ENCODE measurements around the gene KLHDC4. TPM values are rescaled to one million over a fixed set of nuclear protein-coding genes. Genes with fewer than 3 reads are reported as not detected.

Gene KLHDC4
- total and polyA plus RNA-seq, 10 of the 15 experiments (the other 5 are each of a cell fraction or from before 2014, with no cell fraction given) = 0.80 to 62.1 (median 32.8) TPM

DNA sequence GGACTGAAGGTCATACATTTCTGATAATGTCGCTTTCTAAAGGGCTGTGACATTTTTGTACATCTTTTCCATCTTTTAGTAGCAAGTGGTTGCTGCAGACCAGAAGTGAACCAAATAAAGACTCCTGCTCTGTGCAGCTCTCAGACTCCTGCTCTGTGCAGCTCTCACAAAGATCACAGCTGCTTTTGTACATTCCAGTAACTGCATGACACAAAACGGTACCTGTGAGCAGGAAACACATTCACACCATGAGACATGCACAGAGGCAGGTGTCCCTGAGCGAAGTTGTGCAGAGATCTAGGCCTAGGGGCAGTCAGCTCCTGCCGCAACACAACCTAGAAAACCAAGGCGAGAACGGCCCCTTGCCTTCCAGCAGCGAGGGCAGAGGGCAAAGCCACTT lies 67.5 kb downstream of the KLHDC4 start:
- H3K79me2 ChIP-seq (ENCODE audit: control insufficient read depth, insufficient read depth, low read length) = no peaks in the 10 kb centered on the region
- H3K9me3 ChIP-seq (replicated peaks; ENCODE audit: control insufficient read depth, insufficient read depth, low read length) = no peaks in the 10 kb centered on the region
- POLR2A ChIA-PET = no interaction called here
- intact Hi-C loops (cut with micrococcal nuclease; ENCODE audit: unreplicated experiment) = no loop called here
- in situ Hi-C loops (cut with MboI) = no loop called here
- H3K4me3 ChIP-seq = no peak overlapping the region
- CTCF ChIA-PET = no interaction called here
- no peak overlapping the region for H2AFZ ChIP-seq (ENCODE audit: control insufficient read depth, low read depth, low read length)
- SMC1A ChIA-PET (ENCODE audit: uncharacterized antibody, unreplicated experiment) = no interaction called here
- H3K4me2 ChIP-seq (ENCODE audit: control insufficient read depth, insufficient read depth) = peak overlapping the region; percentile 51
- H3K4me1 ChIP-seq (ENCODE audit: control insufficient read depth, insufficient read depth, low read length) = peaks cover 41% of the 10 kb centered on the region
- peak; percentile 52 for ATAC-seq
- peak; percentile 51 for DNase-seq (ENCODE audit: low read depth, low spot score)
- FAIRE-seq = peak; percentile 81
- WGBS (ENCODE audit: insufficient coverage, insufficient replicate concordance, low lambda C conversion rate, missing lambda C conversion rate) = 0% methylated on average over 7 of the region's 7 CpGs
- H3K27me3 ChIP-seq (replicated peaks in 1 of 2; ENCODE audit: control insufficient read depth in 2 of 2, insufficient read depth in 2 of 2, low read length in 1 of 2) = no peaks in the 10 kb centered on the region
- H3K9ac ChIP-seq (ENCODE audit: control insufficient read depth, insufficient read depth, low read length) = no peak overlapping the region
- peak overlapping the region; percentile 59 for H3K27ac ChIP-seq (ENCODE audit: control insufficient read depth, insufficient read depth)
- H4K20me1 ChIP-seq (ENCODE audit: control insufficient read depth, insufficient read depth) = no peaks in the 10 kb centered on the region
- no TSS peak for BruUV-seq (replicated peaks)
- RAD21 ChIA-PET (ENCODE audit: unreplicated experiment) = no interaction called here
- peaks cover 12 to 14% of the 10 kb centered on the region in 2 experiments; a peak in 3 of 4 replicates for H3K36me3 ChIP-seq (ENCODE audit: control insufficient read depth in 2 of 2, insufficient read depth in 2 of 2, low read length in 1 of 2)
- no peak for TF ChIP-seq NFYB (IDR thresholded peaks at IDR 0.05; ENCODE audit: insufficient read depth, low read depth, low read length)
- peak; percentile 74; the same call in 1 of the 2 replicates for TF ChIP-seq IRF4 (IDR thresholded peaks at IDR 0.05; ENCODE audit: low read depth, low read length)
- TF ChIP-seq GABPA (IDR thresholded peaks at IDR 0.05; ENCODE audit: low read depth) = no peak
- TF ChIP-seq TCF3 (IDR thresholded peaks at IDR 0.05; ENCODE audit: borderline replicate concordance, insufficient read depth, low read depth, low read length) = peak; percentile 94
- TF ChIP-seq KLF5 (IDR thresholded peaks at IDR 0.05; ENCODE audit: partially characterized antibody) = no peak
- peak; percentile 70 for TF ChIP-seq JUNB (IDR thresholded peaks at IDR 0.05)
- peak in 1 of 2 experiments; percentile 53; a peak in 1 of 4 replicates for TF ChIP-seq ETV6 (conservative IDR thresholded peaks at IDR 0.05 in 1 of 2, IDR thresholded peaks at IDR 0.05 in 1 of 2; ENCODE audit: borderline replicate concordance in 1 of 2, low read depth in 1 of 2)
- no peak for TF ChIP-seq RFX5 (IDR thresholded peaks at IDR 0.05; ENCODE audit: low read depth, low read length)
- TF ChIP-seq TCF12 (IDR thresholded peaks at IDR 0.05; ENCODE audit: low read depth, low read length) = peak; percentile 32; the same call in 1 of the 2 replicates
- TF ChIP-seq ZNF207 (IDR thresholded peaks at IDR 0.05; ENCODE audit: borderline replicate concordance) = no peak
- TF ChIP-seq RB1 (IDR thresholded peaks at IDR 0.05; ENCODE audit: borderline replicate concordance) = no peak
- TF ChIP-seq, protein P1, sequence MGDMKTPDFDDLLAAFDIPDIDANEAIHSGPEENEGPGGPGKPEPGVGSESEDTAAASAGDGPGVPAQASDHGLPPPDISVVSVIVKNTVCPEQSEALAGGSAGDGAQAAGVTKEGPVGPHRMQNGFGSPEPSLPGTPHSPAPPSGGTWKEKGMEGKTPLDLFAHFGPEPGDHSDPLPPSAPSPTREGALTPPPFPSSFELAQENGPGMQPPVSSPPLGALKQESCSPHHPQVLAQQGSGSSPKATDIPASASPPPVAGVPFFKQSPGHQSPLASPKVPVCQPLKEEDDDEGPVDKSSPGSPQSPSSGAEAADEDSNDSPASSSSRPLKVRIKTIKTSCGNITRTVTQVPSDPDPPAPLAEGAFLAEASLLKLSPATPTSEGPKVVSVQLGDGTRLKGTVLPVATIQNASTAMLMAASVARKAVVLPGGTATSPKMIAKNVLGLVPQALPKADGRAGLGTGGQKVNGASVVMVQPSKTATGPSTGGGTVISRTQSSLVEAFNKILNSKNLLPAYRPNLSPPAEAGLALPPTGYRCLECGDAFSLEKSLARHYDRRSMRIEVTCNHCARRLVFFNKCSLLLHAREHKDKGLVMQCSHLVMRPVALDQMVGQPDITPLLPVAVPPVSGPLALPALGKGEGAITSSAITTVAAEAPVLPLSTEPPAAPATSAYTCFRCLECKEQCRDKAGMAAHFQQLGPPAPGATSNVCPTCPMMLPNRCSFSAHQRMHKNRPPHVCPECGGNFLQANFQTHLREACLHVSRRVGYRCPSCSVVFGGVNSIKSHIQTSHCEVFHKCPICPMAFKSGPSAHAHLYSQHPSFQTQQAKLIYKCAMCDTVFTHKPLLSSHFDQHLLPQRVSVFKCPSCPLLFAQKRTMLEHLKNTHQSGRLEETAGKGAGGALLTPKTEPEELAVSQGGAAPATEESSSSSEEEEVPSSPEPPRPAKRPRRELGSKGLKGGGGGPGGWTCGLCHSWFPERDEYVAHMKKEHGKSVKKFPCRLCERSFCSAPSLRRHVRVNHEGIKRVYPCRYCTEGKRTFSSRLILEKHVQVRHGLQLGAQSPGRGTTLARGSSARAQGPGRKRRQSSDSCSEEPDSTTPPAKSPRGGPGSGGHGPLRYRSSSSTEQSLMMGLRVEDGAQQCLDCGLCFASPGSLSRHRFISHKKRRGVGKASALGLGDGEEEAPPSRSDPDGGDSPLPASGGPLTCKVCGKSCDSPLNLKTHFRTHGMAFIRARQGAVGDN (IDR thresholded peaks at IDR 0.05) = no peak
- TF ChIP-seq RELA (IDR thresholded peaks at IDR 0.05; ENCODE audit: borderline replicate concordance, partially characterized antibody) = no peak
- peak; percentile 13; the same call in 1 of the 2 replicates for TF ChIP-seq RUNX3 (IDR thresholded peaks at IDR 0.05; ENCODE audit: low read length)
- TF ChIP-seq NR2C2 (IDR thresholded peaks at IDR 0.05; ENCODE audit: borderline replicate concordance, control insufficient read depth, insufficient read length, low read depth) = no peak
- TF ChIP-seq CREM (IDR thresholded peaks at IDR 0.05; ENCODE audit: low read depth) = peak; percentile 28; the same call in 1 of the 2 replicates
- TF ChIP-seq, protein P2, sequence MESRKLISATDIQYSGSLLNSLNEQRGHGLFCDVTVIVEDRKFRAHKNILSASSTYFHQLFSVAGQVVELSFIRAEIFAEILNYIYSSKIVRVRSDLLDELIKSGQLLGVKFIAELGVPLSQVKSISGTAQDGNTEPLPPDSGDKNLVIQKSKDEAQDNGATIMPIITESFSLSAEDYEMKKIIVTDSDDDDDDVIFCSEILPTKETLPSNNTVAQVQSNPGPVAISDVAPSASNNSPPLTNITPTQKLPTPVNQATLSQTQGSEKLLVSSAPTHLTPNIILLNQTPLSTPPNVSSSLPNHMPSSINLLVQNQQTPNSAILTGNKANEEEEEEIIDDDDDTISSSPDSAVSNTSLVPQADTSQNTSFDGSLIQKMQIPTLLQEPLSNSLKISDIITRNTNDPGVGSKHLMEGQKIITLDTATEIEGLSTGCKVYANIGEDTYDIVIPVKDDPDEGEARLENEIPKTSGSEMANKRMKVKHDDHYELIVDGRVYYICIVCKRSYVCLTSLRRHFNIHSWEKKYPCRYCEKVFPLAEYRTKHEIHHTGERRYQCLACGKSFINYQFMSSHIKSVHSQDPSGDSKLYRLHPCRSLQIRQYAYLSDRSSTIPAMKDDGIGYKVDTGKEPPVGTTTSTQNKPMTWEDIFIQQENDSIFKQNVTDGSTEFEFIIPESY (IDR thresholded peaks at IDR 0.05) = no peak
- TF ChIP-seq POLR2A (IDR thresholded peaks at IDR 0.05; ENCODE audit: low read depth, low read length) = peak; percentile 49
- TF ChIP-seq, protein P3, sequence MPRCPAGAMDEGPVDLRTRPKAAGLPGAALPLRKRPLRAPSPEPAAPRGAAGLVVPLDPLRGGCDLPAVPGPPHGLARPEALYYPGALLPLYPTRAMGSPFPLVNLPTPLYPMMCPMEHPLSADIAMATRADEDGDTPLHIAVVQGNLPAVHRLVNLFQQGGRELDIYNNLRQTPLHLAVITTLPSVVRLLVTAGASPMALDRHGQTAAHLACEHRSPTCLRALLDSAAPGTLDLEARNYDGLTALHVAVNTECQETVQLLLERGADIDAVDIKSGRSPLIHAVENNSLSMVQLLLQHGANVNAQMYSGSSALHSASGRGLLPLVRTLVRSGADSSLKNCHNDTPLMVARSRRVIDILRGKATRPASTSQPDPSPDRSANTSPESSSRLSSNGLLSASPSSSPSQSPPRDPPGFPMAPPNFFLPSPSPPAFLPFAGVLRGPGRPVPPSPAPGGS (IDR thresholded peaks at IDR 0.05; ENCODE audit: borderline replicate concordance, insufficient read depth, low read depth, low read length, poor library complexity, severe bottlenecking) = peak; percentile 19

Data from GM12878 (cell line).